ENCODE data around the gene IRX2. TPM values are rescaled to one million over a fixed set of nuclear protein-coding genes. Genes with fewer than 3 reads are reported as not detected.

IRX2 gene
- total RNA-seq, 1 experiment from 2014 or later: not detected

GRCh38 chr5:2756211-2757152 lies 5.0 kb upstream of the IRX2 start:
- DNase-seq (ENCODE audit: low read depth): no peak

GRCh38 chr5:2755681-2756171 lies 4.2 kb upstream of the IRX2 start:
- DNase-seq (ENCODE audit: low read depth): no peak

- no peak for DNase-seq (ENCODE audit: low read depth)
Measured at GRCh38 chr5:2755076-2755680, 3.7 kb upstream of the IRX2 start.

GRCh38 chr5:2754581-2755075 lies 3.2 kb upstream of the IRX2 start:
- DNase-seq (ENCODE audit: low read depth): no peak

- no peak for DNase-seq (ENCODE audit: low read depth)
Measured at GRCh38 chr5:2753452-2754420, 2.3 kb upstream of the IRX2 start.

- no peak for DNase-seq (ENCODE audit: low read depth)
Measured at GRCh38 chr5:2752821-2753439, 1.5 kb upstream of the IRX2 start.

GRCh38 chr5:2752059-2752820 lies 763 bp upstream of the IRX2 start:
- no peak for DNase-seq (ENCODE audit: low read depth)

- no peak for DNase-seq (ENCODE audit: low read depth)
Measured at GRCh38 chr5:2750758-2751464, 566 bp downstream of the IRX2 start.

- DNase-seq (ENCODE audit: low read depth): no peak
Measured at GRCh38 chr5:2750026-2750757, 1.3 kb downstream of the IRX2 start.

GRCh38 chr5:2749514-2750025 lies 1.9 kb downstream of the IRX2 start:
- no peak for DNase-seq (ENCODE audit: low read depth)

- no peak for DNase-seq (ENCODE audit: low read depth)
Measured at GRCh38 chr5:2748861-2749513, 2.5 kb downstream of the IRX2 start.

GRCh38 chr5:2748179-2748860 lies 3.2 kb downstream of the IRX2 start:
- no peak for DNase-seq (ENCODE audit: low read depth)

- no peak for DNase-seq (ENCODE audit: low read depth)
Measured at GRCh38 chr5:2747363-2748162, 3.9 kb downstream of the IRX2 start.

- DNase-seq (ENCODE audit: low read depth): no peak
Measured at GRCh38 chr5:2746561-2747032, 4.9 kb downstream of the IRX2 start.

- no peak for DNase-seq (ENCODE audit: low read depth)
Measured at GRCh38 chr5:2744485-2744884, 7.0 kb downstream of the IRX2 start.

- no peak for DNase-seq (ENCODE audit: low read depth)
Measured at GRCh38 chr5:2742921-2743679, 8.4 kb downstream of the IRX2 start.
